ENCODE data around the gene TEDC1. TPM values are rescaled to one million over a fixed set of nuclear protein-coding genes. Genes with fewer than 3 reads are reported as not detected.

Gene TEDC1
- polyA plus RNA-seq, 1 donor from 2014 or later = 11.8 TPM

- Mint-ChIP-seq H3K36me3 (peaks cover 1% of the 10 kb centered on the region), H3K27me3 (peaks cover 14% of the 10 kb centered on the region), H3K4me3 (peak within 1 kb of the TSS; percentile 65 to 88 (median 82)), H3K27ac (peak within 1 kb of the TSS in 1 of 3 donors; percentile 60), H3K4me1 (peaks cover 5 to 9% (median 9%) of the 10 kb centered on the region in 3 donors), H3K9me3 (peaks cover 0 to 1% (median 0%) of the 10 kb centered on the region in 3 donors)
Observed at GRCh38 chr14:105525861-105526775, 35.1 kb downstream of the TEDC1 start, which contains the start of gene TMEM121. Gene TMEM121, plus strand, starts transcription at chr14:105526583. Its CDS starts 2,252 bp downstream, at chr14:105528835.

GRCh38 chr14:105526776-105527380 is 35.8 kb downstream of the TEDC1 start:
- Mint-ChIP-seq H3K27me3 (peaks cover 14% of the 10 kb centered on the region), H3K4me3 (peak overlapping the region; percentile 63 to 88 (median 80)), H3K9me3 (peaks cover 0 to 1% (median 0%) of the 10 kb centered on the region in 3 donors), H3K27ac (peak overlapping the region in 1 of 3 donors; percentile 53), H3K36me3 (peaks cover 1% of the 10 kb centered on the region), H3K4me1 (peaks cover 9 to 12% (median 11%) of the 10 kb centered on the region in 3 donors)

- H3K27ac Mint-ChIP-seq = peak overlapping the region in 1 of 3 donors; percentile 53
- peaks cover 0 to 1% (median 0%) of the 10 kb centered on the region in 3 donors for H3K9me3 Mint-ChIP-seq
- H3K4me1 Mint-ChIP-seq = peaks cover 15 to 17% (median 16%) of the 10 kb centered on the region in 3 donors
- peaks cover 1% of the 10 kb centered on the region for H3K36me3 Mint-ChIP-seq
- H3K27me3 Mint-ChIP-seq = peaks cover 14% of the 10 kb centered on the region
- peak overlapping the region; percentile 65 to 88 (median 82) for H3K4me3 Mint-ChIP-seq
Observed at GRCh38 chr14:105527381-105527825, 36.4 kb downstream of the TEDC1 start.

DNA sequence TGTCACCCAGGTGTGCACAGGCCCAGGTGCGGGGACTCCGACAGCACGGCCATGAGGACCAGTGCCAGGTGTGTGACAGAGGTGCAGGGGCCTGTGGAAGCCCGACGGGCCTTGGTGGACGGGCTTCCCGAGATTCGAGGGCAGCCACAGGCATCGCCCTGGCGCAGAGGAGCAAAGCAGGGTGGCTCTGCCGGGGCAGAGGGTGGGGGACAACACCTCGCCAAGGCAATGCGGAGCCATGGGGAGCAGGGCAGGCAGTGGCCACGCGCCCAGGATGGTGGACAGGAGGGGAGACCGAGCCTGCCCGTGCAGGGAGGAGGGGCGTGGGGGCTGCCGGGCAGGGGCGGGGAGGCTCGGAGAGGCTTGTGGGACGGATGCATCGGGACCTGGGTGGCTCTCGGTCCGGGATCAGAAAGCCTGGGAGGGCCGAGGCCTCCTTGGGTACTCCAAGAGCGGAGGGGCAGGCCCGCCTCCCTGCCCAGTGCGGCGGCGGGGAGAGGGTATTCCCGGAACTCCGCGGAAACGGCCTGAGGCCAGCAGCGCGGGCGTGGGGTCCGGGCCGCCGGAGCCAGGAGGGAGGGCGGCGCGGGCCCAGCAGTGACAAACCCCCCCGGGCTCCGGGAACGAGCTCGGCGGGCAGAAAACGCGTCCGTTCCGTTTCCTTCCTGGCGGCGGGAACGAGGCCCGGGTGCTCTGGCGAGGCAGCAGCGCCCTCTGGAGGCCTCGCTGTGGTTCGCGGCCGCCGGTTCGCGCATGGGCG is 37.0 kb downstream of the TEDC1 start:
- H3K9me3 Mint-ChIP-seq = peaks cover 0 to 1% (median 0%) of the 10 kb centered on the region in 3 donors
- H3K4me3 Mint-ChIP-seq = peak overlapping the region; percentile 2 to 83 (median 74)

GRCh38 chr14:105528586-105529318 is 37.7 kb downstream of the TEDC1 start:
- Mint-ChIP-seq H3K9me3 (no peaks in the 10 kb centered on the region), H3K27ac (peak overlapping the region; percentile 23 to 83 (median 76)), H3K4me3 (peak overlapping the region; percentile 83 to 92 (median 86)), H3K27me3 (peaks cover 14% of the 10 kb centered on the region), H3K4me1 (peaks cover 18 to 29% (median 23%) of the 10 kb centered on the region in 3 donors), H3K36me3 (peaks cover 1% of the 10 kb centered on the region)

More for the DNA sequence above, 37.0 kb downstream of the TEDC1 start:
- peaks cover 21 to 23% (median 21%) of the 10 kb centered on the region in 3 donors for H3K4me1 Mint-ChIP-seq
- H3K27me3 Mint-ChIP-seq = peaks cover 14% of the 10 kb centered on the region
- no peak overlapping the region for H3K27ac Mint-ChIP-seq
- peaks cover 1% of the 10 kb centered on the region for H3K36me3 Mint-ChIP-seq

GRCh38 chr14:105529319-105529568 is 38.2 kb downstream of the TEDC1 start:
- Mint-ChIP-seq H3K27ac (peak overlapping the region in 2 of 3 donors; percentile 23 to 83), H3K4me1 (peaks cover 18 to 30% (median 25%) of the 10 kb centered on the region in 3 donors)

GRCh38 chr14:105529569-105530284 is 38.7 kb downstream of the TEDC1 start:
- H3K4me3 Mint-ChIP-seq = peak overlapping the region; percentile 45 to 92 (median 86)
- H3K27ac Mint-ChIP-seq = peak overlapping the region in 1 of 3 donors; percentile 67
- H3K36me3 Mint-ChIP-seq = peaks cover 1% of the 10 kb centered on the region
- H3K9me3 Mint-ChIP-seq = no peaks in the 10 kb centered on the region
- H3K4me1 Mint-ChIP-seq = peaks cover 18 to 26% (median 25%) of the 10 kb centered on the region in 3 donors
- peaks cover 14% of the 10 kb centered on the region for H3K27me3 Mint-ChIP-seq

More at GRCh38 chr14:105529319-105529568, 38.2 kb downstream of the TEDC1 start:
- Mint-ChIP-seq H3K9me3 (no peaks in the 10 kb centered on the region), H3K4me3 (peak overlapping the region; percentile 45 to 92 (median 86)), H3K36me3 (peaks cover 1% of the 10 kb centered on the region), H3K27me3 (peaks cover 14% of the 10 kb centered on the region)

DNA sequence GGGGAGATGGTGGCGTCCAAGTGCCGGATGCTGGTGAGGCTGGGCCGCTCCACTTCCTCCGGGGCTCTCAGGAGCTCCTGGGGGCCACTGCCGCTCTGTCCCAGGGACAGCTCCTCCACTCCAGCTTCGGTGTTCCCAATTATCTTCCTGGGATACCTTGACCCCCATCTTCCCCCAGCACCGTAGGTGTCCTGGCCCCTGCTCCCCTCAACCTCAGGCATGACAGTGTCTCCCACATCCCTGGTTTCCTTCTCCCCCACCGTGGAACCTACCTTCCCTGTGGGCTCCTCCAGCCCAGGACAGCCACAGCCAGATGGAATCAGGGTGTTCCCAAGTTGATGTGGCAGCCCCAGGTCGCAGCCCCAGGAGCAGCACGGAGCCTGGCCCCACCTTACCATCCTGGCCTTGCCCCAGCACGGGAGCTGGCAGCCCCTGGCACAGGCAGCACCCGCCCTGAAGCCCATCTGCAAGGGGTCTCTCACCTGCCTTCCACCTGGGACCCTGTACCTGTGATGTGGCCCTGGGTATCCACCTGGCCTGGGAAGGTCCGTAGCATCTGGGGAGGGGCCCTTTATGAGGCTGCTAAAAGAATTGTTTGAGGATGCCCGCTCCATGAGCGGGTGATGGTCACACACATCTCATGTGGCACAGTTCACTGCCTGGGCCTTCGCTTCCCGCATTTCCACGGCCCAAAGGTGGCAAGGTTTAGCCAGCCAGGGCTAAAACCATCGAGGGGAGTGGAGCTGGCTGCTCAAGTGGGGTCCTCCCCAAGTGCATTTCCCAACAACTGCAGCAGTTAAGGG is 39.4 kb downstream of the TEDC1 start:
- Mint-ChIP-seq H3K36me3 (peaks cover 1% of the 10 kb centered on the region), H3K4me3 (peak overlapping the region in 3 of 4 donors; percentile 54 to 78 (median 71)), H3K27me3 (peaks cover 14% of the 10 kb centered on the region), H3K9me3 (no peaks in the 10 kb centered on the region), H3K4me1 (peaks cover 18 to 26% (median 25%) of the 10 kb centered on the region in 3 donors), H3K27ac (peak overlapping the region in 2 of 3 donors; percentile 5 to 67)

GRCh38 chr14:105531088-105531893 is 40.2 kb downstream of the TEDC1 start:
- peak overlapping the region; percentile 39 to 77 (median 67) for H3K27ac Mint-ChIP-seq
- peak overlapping the region in 2 of 4 donors; percentile 8 to 86 for H3K4me3 Mint-ChIP-seq
- H3K9me3 Mint-ChIP-seq = no peaks in the 10 kb centered on the region
- H3K36me3 Mint-ChIP-seq = peaks cover 1% of the 10 kb centered on the region
- H3K4me1 Mint-ChIP-seq = peaks cover 18 to 26% (median 25%) of the 10 kb centered on the region in 3 donors
- peaks cover 16% of the 10 kb centered on the region for H3K27me3 Mint-ChIP-seq

DNA sequence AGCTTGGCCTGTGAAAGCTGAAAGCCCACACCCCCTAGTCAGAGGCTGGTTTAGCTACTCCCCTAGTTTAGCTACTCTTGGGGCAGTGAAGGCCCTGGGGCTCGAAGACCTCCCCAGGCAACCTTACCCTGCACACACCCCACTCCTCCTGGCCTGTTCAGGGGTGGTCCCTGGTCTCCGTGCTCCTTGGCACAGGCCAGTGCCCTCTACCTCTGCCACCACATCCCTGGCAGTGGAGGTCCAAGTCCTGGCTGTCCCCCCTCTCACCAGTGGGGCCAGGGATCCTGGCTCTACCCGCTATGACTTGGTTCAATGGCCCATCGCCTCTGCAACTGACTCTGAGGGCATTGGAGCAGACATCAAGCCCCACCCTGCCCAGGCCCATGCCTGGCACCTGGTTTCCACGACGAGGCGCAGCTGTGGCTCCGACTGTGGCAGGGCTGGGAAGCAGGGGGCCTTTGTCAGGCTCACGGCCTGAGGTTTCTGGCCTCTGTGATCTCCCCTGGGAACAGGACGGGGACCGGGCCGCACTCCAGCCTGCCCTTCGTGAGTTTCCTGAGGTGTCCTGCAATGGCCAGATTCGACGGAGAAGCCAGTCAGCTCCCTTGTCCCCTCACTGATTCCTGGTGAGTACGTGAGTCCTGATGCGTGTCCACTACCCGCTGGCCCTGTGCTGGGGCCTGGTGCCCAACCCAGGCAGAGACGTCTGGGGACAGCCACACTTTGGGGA is 41.0 kb downstream of the TEDC1 start:
- H3K9me3 Mint-ChIP-seq = no peaks in the 10 kb centered on the region
- H3K27me3 Mint-ChIP-seq = peaks cover 15% of the 10 kb centered on the region
- peak overlapping the region in 3 of 4 donors; percentile 85 to 87 (median 86) for H3K4me3 Mint-ChIP-seq
- peaks cover 1% of the 10 kb centered on the region for H3K36me3 Mint-ChIP-seq
- peaks cover 18 to 26% (median 25%) of the 10 kb centered on the region in 3 donors for H3K4me1 Mint-ChIP-seq
- peak overlapping the region; percentile 39 to 77 (median 54) for H3K27ac Mint-ChIP-seq

- peaks cover 18 to 26% (median 24%) of the 10 kb centered on the region in 3 donors for H3K4me1 Mint-ChIP-seq
- H3K36me3 Mint-ChIP-seq = no peaks in the 10 kb centered on the region
- peak overlapping the region; percentile 29 to 77 (median 54) for H3K27ac Mint-ChIP-seq
- peak overlapping the region; percentile 36 to 87 (median 63) for H3K4me3 Mint-ChIP-seq
- peaks cover 10% of the 10 kb centered on the region for H3K27me3 Mint-ChIP-seq
- no peaks in the 10 kb centered on the region for H3K9me3 Mint-ChIP-seq
Observed at GRCh38 chr14:105532735-105533141, 41.7 kb downstream of the TEDC1 start.
